GM12873 (cell line): Measurements from ENCODE around the gene PPP1R26.

Experiments
- TF ChIP-seq, protein P1 (sequence below): IDR thresholded peaks from 2 replicates; pipeline ENCODE4 v1.5.1; 2012; ENCODE audit warnings: low read depth, mild to moderate bottlenecking, moderate library complexity, low read length, control low read depth; ENCODE audit not compliant: insufficient read depth; ENCODE audit errors: missing control alignments

Gene PPP1R26

DNA sequence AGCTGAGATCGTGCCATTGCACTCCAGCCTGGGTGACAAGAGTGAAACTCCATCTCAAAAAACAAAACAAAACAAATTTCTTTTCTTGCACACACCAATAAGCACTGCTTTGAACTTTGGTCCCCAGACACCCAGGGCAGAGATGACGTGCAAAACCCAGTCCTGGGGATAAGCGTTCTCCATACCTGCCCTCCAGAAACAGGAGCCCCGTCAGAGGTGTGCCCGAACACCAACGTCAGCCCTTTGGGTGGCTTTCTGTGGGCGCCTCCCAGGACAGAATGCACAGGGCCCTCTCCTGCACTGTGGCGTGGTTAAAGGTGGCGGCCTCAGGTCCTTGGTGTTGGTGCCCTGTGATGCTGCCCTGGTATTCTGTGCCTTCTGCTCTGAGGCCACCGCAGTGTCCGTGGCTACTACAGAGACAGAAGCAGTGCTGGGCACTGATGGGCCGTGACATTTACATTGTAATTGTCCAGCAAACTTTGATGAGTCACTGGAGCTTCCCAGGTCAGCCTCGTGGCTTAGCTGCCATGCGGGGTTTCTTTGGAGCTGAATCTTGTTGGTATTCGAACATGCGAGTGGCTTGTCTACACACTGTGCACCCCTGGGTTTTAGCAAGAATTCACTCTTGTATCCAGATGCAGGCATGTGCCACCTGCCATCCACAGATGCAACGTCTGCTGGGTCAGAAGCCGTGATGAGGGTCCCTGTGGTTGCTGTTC is 9.8 kb downstream of the PPP1R26 start:
- TF ChIP-seq, protein P1, sequence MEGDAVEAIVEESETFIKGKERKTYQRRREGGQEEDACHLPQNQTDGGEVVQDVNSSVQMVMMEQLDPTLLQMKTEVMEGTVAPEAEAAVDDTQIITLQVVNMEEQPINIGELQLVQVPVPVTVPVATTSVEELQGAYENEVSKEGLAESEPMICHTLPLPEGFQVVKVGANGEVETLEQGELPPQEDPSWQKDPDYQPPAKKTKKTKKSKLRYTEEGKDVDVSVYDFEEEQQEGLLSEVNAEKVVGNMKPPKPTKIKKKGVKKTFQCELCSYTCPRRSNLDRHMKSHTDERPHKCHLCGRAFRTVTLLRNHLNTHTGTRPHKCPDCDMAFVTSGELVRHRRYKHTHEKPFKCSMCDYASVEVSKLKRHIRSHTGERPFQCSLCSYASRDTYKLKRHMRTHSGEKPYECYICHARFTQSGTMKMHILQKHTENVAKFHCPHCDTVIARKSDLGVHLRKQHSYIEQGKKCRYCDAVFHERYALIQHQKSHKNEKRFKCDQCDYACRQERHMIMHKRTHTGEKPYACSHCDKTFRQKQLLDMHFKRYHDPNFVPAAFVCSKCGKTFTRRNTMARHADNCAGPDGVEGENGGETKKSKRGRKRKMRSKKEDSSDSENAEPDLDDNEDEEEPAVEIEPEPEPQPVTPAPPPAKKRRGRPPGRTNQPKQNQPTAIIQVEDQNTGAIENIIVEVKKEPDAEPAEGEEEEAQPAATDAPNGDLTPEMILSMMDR, result no peak

DNA sequence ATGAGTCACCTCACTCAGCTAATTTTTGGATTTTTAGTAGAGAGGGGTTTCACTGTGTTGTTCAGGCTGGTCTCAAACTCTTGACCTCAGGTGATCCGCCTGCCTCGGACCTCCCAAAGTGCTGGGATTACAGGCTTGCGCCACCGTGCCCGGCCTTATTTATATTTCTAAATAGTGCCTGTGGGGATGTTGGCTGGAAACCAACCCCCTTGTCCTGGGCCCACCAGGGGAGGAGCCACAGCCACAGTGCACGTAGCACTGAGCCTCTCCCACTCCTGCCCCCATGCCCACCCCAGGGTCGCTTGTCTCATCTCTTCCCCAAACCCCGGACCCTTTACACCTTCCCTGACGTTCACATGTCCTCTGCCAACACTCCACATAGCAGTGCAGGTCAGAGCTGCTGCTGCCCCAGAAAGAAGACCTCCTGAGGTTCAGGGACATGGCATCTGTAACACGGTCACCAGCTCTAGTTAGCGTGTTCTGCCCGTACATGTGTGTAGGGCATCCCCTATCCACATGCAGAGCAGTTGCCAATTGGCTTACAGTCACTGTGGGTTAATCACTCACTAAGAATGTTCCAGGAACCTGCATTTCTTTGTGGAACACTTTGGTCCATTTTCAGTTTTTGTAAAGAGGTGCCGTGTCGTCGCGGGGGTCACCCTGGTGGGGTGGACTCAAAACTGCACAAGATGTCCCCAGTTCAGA is 10.7 kb downstream of the PPP1R26 start:
- TF ChIP-seq, protein P1, result no peak

DNA sequence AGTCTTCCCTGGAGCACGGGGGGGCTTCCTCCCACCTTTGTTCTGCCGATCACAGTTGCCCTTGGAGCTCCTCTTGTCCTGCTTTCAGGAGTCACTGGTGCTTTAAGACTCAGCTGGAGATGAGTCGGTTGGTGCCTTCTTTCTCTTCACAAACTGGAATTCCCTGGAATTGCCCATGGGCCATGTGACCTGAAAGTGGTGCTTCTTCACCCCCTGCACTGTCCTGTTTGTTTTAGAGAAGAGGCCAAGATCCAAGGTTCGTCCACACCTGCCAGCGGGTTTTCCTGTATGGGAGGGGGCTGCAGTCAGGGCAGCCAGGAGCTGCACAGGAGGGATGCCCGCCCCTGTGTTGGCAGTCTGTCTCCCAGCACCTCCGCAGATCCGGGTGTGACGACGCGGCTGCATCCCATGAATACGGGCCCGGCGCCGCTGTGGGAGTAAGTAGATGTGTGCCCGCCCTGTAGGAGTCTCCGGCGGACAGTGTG is 11.4 kb downstream of the PPP1R26 start:
- TF ChIP-seq, protein P1, result no peak

DNA sequence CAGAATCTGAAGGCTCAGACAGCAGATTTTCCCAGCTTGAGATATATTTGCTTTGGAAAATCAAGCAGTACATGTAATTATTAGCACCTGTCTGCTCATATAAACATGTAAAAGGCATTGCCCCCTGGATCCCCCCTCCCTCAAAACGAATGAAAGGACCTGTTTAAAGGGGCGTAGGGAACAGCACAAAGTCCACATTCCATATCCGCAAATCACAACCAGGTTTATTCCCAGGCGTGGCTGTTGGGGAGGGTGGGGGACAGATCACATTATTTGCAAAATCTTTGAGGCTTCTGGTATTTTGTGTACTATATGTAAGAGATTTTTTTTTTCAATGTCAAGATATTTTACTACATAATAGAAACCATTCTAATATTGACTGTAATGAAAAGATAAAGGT is 12.2 kb downstream of the PPP1R26 start:
- TF ChIP-seq, protein P1, result no peak

DNA sequence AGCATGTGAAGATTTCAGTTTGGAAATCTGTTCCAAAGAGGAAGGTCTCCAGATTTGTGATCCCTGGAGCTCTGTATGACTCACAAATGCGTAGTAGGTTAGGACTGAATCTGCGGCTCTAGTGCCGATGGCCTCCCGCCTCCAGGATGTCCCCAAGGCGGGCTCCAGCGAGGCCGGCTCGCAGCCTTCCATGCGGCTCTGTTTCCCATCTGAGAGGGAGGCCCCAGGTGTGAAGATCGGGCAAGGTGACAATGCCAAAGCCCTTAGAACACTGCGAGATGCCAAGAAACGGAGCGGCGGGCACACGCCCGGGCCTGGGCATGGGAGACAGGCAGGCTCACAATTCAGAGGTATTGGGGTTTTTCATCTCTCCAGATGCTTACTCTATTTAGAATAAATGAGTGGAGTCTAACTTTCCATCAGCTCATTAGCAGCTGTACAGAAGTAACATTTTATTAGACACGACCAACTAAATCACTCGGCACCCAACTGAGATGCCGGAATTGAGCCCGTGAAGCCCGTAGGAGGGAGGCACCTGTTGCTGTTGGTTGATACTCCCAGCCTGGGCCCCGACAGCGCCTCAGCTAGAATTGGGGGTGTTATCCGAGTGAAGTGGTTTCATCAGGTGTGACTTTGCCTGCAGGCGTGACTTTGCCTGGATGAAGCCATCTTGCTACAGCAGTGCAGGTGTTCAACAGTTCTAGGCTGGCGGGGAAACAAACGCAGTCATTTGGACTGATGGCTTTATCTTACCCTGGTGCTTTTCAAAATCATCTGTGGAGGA is 13.5 kb downstream of the PPP1R26 start:
- TF ChIP-seq, protein P1, result no peak

DNA sequence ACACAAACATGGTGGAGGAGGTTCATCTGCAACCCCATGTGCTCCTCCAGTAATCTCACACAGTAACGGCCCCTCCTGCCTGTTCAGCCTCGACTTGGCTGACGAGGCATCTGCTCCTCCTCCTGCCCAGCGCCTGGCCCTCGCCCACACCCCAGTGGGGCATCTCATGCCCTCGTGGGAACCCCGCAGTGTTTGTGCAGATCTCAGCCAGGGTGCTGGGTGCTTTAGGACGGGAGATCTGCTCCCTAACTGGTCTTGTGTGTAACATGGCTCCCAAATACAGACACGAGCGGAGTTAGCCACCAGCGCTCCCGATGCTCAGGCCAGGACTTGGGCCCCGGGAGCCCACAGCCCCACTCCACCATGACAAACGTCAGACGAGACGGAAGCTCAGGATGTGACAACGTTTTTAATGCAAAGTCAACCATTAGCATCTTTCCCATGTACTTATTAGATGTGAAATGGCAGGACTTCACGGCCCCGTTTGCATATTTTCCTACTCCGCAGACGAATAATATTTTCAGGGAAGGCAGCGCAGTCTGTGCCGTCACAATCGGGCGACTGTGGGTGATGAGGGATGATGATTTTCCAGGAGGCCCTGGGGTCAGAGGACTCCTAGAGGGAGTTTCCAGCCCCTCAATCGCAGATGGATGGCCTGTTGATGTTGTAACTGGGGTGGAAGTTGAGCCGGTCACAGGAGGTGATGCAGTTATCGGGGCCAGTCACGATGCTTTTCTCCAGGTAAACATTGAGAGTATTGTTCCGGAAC is 15.4 kb downstream of the PPP1R26 start:
- TF ChIP-seq, protein P1, result no peak
